Fibroblast of upper back skin (primary cell): ENCODE data around the gene GRAMD1A.
"Not testable (repeated sequence)": the region's sequence is repeated elsewhere in the genome, so short reads cannot be mapped to it uniquely, and the experiment has no call there.

Source experiments
- DNase-seq: peaks from one replicate; pipeline ENCODE4 v3.0.0-alpha.2; 2013

Gene GRAMD1A

DNA sequence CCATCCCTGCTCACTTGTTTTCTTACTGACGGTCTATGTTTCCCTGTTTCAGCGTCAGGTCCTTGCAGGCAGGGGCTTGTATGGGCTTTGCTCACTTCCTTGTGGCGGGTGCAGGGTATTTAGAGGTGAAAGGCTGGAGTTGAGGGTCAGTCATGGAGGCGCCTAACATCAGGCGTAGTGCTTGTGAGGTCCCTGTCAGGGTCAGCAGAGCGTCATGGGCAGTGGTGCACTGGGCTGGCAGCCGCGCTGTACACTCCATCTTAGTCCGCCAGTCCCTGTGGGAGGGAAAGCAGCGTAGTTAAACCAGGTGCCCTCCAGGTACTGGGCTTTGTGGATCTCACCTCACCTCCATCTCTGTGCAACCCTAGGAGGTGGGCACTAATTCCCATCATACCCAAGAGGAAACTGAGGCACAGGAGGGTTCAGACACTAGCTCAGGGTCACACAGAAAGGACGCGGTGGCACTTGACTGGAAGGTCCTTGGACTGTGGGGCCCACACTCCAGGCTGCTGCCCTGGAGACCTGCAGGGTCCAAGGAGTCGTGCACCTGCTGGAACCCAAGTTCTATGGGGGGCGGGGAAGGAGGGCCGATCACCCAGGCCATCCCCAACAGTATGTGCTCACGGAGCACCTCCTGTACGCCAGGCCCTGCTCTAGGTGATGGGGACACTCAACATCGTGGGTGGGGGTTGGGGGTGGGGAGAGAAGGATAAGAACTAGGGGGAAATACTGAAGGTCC, 4.6 kb downstream of the GRAMD1A start:
- no peak for DNase-seq

DNA sequence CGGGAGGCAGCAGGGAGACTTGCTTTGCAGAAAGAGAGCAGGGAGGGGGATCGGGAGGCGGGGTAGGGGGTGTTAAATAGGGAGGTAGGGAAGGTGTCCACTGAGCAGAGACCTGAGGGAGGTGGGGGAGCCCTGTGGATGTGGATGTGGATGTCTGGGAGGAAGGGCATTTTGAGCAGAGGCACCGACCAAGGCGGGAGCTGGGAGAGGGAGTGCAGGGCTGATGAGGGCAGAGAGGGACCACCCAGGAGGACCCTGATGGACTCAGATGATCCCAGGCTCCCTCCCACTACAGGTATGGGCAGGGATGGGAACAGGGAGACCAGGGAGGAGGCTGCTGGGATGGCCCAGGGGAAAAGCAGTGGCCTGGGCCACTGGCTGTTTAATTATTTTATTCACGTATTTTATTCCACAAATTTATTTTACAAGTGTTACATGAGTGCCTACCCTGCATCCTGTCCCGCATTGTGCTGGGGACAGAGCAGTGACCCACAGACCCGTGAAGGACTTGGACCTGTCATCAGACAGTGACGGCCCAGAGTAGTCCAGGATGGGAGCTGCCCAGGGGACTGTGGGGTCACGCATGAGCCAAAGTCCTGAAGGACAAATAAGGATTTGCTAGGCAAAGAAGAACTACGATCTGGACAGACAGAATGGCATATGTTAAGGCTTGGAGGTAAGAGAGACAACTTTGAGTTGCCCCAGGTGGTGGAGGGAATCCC, 5.3 kb downstream of the GRAMD1A start:
- DNase-seq, result no peak

DNA sequence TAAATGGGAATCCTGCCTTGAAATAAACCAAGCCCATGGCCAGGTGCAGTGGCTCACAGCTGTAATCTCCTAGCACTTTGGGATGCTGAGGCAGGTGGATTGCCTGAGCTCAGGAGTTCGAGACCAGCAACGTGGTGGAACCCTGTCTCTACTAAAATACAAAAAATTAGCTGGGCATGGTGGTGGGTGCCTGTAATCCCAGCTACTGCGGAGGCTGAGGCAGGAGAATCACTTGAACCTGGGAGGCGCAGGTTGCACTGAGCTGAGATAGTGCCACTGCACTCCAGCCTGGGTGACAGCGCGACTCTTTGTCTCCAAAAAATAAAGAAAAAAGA, 5.9 kb downstream of the GRAMD1A start:
- DNase-seq, result not testable (repeated sequence)

DNA sequence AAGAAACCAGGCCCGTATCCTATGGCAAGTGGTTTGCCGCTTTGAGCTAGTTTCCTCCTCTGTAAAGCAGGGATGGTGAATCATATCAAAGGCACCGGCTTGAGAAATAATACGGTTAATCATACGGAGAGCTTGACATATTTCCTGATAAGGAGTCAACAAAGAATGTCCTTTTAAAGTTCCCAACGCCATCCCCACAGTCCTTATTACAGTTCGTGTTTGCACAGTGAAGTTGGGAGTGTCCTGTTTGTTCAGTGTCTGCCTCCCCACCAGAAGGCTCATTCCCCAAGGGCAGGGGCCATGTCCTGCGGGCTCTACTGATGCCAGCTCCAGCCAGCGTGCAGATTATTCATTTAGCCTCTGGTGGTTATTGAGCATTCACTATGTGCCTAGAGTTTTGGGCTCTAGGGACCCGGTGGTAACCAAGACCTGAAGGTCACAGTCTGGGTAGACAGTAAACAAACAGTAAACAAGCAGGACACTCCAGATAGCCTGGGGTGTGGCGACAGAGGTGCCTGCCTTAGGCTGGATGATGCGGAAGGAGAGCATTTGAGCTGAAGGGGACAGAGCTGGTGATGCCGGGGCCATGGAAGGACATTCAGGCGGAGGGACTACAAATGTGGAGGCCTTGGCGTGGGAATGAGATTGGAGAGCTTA, 6.3 kb downstream of the GRAMD1A start:
- peak; percentile 10 for DNase-seq

DNA sequence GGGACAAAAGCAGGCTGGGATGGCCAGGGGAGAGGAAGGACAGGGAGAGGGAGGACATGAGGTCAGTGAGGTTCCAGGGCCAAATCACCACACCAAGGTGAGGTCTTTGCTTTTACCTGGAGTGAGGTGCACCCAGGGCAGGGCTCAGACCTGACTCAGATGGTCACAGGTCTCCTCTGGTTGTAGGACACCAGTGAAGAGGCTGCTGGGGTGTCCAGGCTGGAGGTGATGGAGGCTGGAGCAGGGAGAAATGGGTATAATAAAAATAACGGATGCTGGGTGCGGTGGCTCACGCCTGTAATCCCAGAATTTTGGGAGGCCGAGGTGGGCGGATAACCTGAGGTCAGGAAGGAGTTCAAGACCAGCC, 6.9 kb downstream of the GRAMD1A start:
- no peak for DNase-seq

DNA sequence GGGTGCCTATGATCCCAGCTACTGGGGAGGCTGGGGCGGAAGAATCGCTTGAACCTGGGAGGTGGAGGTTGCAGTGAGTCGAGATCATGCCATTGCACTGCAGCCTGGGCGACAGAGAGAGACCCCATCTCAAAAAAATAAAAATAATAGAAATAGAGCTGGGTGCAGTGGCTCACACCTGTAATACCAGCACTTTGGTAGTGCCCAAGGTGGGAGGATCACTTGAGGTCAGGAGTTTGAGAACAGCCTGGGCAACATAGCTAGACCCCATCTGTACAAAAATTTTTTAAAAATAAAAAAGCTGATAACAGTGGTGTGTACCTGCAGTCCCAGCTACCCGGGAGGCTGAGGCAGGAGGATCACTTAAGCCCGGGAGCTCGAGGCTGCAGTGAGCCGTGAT, 7.3 kb downstream of the GRAMD1A start:
- DNase-seq, result not testable (repeated sequence)

- no peak for DNase-seq
Observed at GRCh38 chr19:35008891-35009341, 8.8 kb downstream of the GRAMD1A start.

DNA sequence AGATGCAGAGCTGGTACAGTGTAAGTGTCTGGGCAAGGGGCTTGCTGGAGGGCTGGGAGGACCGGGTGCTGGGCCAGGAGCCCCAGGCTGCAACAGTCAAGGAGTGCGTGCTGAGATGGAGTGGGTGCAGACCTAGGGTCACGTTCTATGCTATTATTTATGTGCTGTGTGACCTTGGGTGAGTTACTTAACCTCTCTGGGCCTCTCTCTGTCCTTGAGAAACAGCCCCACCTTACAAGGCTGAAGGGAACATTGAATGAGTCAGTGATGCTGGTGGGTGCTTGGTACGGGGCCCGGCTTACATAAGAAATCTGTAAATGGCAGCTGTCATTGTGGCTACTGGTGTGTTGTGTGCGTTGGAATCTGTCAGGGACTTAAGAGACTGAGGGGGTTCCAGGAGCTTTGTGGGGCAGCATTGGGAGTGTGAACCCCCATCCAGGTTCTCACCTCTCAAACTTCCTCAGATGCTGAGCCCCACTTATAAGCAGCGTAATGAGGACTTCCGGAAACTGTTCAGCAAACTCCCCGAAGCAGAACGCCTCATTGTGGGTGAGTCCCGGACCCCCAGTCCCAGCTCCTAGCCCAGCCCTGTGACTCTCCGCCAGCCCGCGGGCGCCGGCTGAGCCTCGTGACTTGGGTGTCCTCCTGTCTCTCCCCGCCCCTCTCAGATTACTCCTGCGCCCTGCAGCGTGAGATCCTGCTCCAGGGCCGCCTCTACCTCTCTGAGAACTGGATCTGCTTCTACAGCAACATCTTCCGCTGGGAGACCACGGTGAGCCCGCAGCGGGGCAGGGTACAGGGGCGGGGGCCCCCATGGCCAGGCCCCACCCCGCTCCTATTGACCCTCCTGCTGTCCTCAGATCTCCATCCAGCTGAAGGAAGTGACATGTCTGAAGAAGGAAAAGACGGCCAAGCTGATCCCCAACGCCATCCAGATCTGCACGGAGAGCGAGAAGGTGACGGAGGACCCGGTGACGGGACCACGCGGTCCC, 9.6 kb downstream of the GRAMD1A start:
- DNase-seq, result no peak

- DNase-seq, result no peak
Observed at GRCh38 chr19:35011091-35011689, 11.1 kb downstream of the GRAMD1A start.

DNA sequence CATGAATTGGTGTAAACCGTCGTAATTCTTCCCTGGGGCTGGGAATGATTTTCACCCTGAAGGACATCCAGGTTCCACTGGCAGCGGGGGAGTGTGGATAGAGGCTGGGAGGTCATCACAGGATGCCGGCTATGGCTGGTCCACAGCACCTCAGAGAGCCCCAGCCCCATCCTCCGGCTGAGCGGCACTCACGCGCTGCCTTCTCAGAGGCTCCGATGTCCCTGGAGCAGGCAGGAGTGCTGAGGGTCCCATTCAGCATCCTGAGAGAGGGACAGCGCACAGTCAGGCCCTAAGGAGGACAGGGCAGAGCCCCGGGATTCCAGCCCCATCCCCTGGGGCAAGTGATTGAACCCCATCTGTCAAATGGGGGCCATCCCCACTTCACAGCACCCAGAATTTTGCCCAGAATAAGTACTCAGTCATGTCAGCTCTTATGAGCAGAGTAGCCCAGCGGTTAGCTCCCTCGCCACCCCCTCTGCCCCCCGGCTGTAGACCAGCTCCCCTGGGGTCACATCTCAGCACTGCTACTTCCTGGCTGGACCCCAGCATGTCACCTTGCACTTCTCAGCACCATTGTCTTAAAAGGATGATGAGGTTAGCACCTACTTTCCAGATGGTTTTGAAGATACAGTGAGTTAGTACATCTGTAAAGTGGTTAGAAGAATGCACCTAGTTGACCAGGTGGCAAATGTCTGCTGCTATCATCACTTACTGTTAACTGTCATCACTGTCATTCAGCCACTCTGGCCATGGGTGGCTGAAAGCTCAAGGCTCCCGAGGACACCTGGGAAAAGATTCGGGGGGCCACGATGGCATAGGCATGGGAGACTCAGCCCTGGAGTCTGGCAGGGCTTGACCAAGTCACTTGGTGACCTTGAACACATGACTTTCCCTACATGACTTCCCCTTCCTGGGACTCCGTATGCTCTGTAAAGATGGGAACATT, 11.9 kb downstream of the GRAMD1A start:
- DNase-seq, result no peak

DNA sequence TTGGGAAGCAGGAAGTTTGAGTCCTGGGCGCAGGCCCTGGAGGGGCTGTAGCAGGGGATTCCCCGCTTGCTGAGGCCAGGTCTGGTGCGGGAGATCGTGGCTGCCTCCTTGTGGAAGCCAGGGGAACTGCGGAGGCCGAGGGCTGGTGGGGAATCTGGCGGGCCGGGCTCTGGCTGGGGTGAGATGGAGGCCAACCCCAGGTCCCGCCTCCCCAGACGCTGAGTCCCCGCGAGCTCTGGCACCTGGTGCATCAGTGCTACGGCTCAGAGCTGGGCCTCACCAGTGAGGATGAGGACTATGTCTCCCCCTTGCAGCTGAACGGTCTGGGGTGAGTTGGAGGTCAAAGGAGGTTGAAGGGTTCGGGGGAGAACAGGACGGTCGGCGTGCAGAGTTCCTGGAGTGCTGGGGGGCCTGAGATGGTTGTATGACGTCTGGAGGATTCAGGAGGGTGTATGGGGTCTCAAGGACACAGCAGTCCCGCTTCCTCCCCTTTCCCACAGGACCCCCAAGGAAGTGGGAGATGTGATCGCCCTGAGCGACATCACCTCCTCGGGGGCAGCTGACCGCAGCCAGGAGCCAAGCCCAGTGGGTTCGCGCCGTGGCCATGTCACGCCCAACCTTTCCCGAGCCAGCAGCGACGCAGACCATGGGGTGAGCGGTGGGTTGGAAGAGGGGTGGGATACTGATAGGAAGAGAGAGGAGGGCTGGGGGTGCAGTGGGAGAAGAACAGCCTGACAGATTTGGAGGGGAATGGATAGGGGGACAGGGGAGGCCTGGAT, 13.1 kb downstream of the GRAMD1A start:
- DNase-seq, result peak; percentile 39

DNA sequence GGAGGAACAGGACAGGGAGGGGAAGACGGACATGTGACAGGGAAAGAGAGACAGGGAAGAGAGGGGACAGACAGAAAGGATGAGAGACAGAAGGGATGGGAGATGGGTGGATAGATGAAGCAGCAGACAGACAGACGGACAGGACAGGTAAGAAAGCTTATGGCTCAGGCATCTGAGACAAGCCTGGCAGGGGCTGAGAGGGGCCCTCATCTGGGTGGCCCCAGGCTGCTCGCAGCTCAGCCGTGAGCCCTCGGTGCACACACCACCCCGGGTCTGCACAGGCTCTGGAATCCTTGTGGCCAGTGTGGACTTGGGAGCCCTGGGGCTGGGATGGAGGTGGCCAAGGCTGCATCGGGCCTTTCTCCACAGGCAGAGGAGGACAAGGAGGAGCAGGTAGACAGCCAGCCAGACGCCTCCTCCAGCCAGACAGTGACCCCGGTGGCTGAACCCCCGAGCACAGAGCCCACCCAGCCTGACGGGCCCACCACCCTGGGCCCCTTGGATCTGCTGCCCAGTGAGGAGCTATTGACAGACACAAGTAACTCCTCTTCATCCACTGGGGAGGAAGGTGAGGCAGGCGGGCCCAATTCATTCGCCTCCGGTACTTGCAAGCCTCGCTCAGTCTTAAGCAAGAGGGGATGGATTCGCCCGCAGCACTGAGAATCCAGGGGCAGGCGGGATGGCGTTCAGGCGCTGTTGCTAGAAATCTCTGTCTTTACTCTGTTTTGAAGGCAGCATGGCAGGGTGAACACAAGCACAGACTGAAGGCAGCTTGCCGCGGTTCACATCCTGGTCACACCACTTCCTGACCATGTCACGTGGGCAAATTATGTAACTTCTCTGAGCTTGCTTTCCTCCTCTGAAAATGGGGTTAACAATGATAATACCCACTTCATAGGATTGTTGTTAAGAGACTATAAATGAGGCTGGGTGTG, 14.0 kb downstream of the GRAMD1A start:
- DNase-seq, result no peak

- DNase-seq, result not testable (repeated sequence)
Observed at GRCh38 chr19:35014774-35015173, 14.7 kb downstream of the GRAMD1A start.

GRCh38 chr19:35015270-35015953, 15.3 kb downstream of the GRAMD1A start:
- DNase-seq, result no peak

- DNase-seq, result no peak
Observed at GRCh38 chr19:35015954-35016351, 15.8 kb downstream of the GRAMD1A start.

- DNase-seq, result no peak
Observed at GRCh38 chr19:35017507-35017906, 17.4 kb downstream of the GRAMD1A start.

GRCh38 chr19:35018379-35018778, 18.3 kb downstream of the GRAMD1A start:
- no peak for DNase-seq

DNA sequence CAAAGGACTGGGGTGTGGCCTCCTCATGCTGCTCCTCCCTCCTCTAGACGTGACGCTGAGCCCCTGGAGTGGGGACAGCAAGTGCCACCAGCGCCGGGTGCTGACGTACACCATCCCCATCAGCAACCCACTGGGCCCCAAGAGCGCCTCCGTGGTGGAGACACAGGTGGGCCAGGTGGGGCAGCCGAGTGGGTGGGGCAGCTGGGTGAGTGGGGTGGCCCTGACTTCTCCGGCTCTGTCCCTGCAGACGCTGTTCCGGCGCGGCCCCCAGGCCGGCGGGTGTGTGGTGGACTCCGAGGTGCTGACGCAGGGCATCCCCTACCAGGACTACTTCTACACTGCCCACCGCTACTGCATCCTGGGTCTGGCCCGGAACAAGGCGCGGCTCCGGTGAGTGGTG, 19.0 kb downstream of the GRAMD1A start:
- no peak for DNase-seq

- DNase-seq, result no peak
Observed at GRCh38 chr19:35021016-35021415, 20.9 kb downstream of the GRAMD1A start.
